Measurements from ENCODE around the gene ZNF366.

GRCh38 chr5:72499090-72499489, 8.1 kb downstream of the ZNF366 start:
- no peak for TF ChIP-seq CTCF (IDR thresholded peaks at IDR 0.05)
- TF ChIP-seq POLR2A (IDR thresholded peaks at IDR 0.05): no peak
